HG03280 (cell line): ENCODE measurements around the gene IFFO2.
A peak's percentile ranks its signal among the peaks of the same experiment; 100 is the strongest.

Source experiments
- ATAC-seq: cut with Tn5 transposase; IDR thresholded peaks from one replicate; pipeline ENCODE4 v1.9.1; 2021; ENCODE audit warnings: mild to moderate bottlenecking, moderate library complexity; ENCODE audit not compliant: unreplicated experiment

Gene IFFO2

DNA sequence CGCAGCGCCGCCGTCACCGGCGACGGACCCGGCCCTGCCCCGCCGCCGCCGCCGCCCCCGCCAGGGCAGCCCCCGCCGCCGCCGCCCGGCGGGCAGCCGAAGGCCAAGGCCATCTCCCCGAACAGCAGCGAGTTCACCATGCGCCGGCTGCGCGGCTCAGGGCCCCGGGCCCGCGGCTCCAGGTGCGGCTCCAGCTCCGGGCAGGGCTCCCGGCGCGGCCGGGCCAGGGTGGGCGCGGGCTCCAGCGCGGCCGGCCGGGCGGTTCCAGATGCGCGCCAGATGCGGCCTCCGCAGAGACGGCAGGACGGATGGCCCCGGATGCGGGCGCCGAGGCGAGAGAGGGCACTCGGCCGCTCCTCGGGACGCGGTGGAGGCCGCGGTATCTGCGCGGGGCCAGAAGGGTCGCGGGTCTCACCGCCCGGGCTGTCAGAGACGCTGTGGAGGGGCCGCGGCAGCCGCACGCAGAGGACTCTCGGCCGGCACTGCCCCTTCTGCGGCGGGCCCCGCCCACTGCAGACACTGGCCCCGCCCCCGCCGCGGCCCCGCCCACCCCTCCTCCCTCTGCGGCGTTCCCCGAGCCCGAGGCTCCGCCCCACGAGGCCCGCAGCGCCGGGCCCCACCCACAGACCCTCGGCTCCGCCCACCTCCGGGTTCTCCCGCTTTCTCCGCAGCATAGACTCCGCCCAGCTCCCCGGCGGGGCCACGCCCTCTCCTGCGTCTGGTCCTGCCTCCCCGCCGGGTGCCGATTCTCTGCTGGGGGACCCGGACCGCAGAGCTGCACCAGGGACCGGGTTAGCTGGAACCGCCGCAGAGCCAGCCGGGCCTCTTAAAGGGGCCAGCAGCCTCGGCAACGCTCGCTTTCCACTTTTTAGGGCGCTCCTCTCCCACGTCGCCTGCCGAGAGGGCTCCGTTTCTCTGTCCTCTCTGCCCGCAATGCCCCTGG, at the start of gene IFFO2:
Gene IFFO2 (minus strand): TSS at position 484 of the 943 bp plus-strand sequence. CDS start 344 bp downstream, at position 140.
- ATAC-seq = peak; percentile 72

DNA sequence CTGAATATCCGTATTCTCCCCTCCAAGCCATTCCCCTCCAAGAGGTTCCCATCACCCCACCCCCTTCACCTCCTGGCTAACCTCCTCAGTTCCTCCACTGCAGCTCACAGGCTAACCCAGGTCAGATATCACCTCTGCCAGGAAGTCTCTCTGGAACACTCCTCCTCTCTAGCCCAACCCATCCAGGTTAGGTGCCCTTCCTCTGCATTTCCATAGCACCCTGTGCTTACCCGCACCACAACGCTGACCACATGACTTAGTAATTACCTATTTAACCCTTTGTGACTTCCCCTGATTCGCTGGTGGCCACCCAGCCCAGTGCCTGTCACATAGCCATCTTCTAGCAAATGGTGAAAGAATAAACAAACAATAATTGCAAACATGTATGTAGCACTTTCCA, 49.5 kb upstream of the IFFO2 start:
- ATAC-seq = no peak

- ATAC-seq = no peak
Observed at GRCh38 chr1:19003371-19004290, 47.2 kb upstream of the IFFO2 start.

GRCh38 chr1:19000065-19000464, 43.6 kb upstream of the IFFO2 start:
- no peak for ATAC-seq

DNA sequence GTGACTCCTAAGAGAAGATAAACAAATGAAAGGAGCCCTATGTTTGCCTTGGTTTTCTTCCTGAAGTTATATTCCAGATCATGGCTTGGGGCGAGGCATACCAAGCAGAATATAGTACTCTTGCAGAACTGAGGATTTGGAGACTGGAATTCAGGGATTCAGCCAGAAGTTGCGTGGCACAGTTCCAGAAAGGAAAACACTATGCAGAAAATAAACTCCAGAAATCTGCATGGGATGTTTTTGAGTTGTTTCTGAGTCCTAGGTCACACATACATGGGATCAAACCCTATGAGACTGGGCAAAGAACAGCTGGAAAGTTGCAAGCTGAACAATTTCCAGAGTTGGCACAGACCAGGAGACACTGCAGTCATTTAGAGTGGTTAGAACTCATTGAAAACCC, 42.9 kb upstream of the IFFO2 start:
- no peak for ATAC-seq

DNA sequence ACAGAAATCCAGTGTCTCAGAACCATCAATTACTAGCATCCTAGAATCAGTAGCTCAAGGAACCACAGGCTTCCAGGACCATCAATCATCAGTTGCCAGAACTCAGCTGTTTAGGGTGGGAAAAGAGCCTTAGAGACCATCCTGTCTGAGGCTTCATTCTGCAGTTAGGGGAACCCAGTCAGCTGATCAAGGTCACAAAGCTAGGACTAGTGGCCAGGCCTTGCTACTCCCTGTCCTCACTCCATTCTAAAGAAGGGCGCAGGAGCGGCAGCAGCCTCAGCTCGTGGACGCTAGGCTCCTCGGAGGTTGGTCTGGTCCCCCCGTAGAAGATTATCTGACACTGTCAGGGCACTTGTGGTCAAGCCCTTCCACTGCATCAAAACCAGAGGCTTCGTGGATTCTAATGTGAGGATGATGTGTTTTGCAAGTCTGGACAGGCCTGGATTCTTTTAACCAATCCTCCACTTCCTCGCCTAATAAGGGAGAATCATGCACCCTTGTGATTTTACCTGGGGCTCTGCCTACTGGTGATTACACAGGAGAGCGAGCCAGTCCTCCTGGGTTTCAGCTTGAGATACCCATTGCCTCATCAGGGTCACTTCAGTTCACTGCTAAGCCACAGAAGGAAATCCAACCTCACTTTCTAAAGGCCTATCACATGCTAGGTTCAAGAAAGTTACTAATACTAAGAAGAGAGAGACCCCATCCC, 41.7 kb upstream of the IFFO2 start:
- ATAC-seq = no peak

GRCh38 chr1:18997508-18997907, 41.0 kb upstream of the IFFO2 start:
- ATAC-seq = no peak

DNA sequence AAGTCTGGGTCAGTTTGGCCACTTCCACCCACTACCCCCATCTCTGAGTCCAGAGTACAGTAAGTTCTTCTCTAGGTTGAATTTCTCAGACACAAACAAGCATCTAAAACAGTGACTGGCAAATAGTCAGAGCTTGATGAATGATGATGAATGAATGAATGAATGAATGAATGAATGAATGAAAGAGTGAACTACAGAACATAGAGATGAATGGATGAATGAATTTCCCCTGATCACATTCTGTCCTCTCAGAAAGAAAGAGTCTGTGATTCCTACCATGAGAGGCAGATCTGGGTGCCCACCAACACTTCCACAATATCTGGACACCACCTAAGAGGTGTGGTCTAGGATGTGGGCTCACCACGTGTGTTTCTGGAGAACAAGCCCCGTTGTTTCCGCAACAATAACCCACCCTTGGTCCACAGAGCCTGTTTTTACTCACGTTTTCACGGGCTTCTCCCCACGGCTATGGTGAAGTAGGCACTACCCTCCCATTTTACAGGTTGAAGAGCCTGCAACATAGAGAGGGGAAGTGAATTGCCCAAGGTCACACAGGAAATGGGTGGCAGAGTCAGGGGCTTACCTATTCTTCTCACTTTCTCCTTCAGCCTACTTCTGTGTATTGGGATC, 40.2 kb upstream of the IFFO2 start:
- no peak for ATAC-seq

- ATAC-seq = no peak
Observed at GRCh38 chr1:18994381-18994780, 37.9 kb upstream of the IFFO2 start.

DNA sequence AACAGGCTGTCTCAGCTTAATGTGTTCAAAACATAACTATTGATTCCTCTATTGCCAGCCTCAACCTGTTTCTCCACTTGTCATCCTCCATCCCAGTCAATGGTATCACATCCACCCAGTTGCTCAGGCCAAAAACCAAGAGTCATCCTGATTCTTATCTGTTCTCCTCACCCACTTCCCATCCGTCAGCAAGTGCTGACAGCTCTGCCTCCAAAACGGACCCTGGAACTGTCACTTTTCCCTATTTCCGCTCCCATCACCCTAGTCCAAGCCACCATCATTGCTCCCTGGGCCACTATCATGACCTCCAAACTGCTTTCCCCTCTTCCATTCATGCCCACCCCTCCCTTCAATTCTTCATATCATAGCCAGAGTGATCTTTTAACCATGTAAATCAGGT, 36.2 kb upstream of the IFFO2 start:
- no peak for ATAC-seq

DNA sequence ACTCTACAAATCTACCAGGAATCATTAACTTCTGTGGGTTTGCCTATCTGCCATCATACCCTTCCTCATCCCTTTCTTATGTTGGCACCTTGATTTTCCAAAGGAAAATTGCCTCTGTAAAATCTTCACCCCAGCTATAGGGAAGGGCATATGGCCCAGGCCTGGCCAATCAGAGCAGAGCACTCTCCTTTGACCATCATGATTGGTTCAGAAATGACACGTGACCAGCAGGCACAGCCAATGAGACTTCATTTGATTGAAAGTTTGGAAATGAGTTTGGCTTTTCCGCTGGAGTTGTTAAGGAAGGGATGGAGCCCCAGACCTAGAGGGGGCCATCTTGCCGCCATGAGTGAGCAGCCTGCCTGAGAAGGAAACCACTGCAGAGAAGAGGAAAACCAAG, 35.1 kb upstream of the IFFO2 start:
- ATAC-seq = no peak

DNA sequence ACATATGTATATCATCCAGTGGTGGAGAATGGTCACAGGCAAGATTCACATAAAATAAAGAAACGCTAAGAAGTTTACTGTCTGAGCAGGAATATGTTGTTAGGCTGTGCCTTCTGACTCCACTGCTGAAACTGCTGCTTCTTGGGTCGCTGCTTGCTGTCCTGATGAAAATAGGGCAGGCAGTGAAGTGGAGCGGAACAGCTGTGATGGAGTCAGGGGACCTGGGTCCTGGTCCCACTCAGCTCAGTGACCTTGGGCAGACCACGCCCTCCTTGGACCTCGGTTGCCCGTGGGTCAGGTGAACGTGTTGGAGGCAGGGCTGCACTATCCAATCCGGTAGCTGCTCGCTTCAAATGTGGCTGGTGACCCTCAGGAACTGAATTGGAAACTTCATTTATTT, 33.4 kb upstream of the IFFO2 start:
- no peak for ATAC-seq

- ATAC-seq = no peak
Observed at GRCh38 chr1:18989176-18989799, 32.8 kb upstream of the IFFO2 start.

- no peak for ATAC-seq
Observed at GRCh38 chr1:18981242-18981641, 24.8 kb upstream of the IFFO2 start.

- no peak for ATAC-seq
Observed at GRCh38 chr1:18978706-18979105, 22.2 kb upstream of the IFFO2 start.

- no peak for ATAC-seq
Observed at GRCh38 chr1:18977428-18977827, 21.0 kb upstream of the IFFO2 start.

DNA sequence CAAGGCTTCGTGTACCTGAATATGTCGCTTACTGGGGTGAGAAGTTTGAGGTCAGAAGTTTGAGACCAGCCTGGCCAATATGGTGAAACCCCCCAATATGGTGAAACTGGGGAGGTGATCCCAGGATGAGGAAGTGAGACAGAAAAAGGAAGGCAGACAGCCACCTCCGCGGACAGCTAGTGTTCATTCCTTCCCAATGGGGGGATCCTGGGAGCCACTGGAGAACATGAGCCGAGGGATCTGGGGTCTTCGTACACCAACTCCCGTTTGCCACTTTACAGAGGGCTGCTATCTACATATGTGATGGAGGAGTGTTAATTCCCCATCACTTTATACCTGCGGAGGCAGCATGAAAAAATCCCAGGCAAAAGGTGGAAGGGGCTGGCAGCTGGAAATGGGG, 19.6 kb upstream of the IFFO2 start:
- ATAC-seq = no peak

GRCh38 chr1:18974606-18975005, 18.1 kb upstream of the IFFO2 start:
- ATAC-seq = no peak

GRCh38 chr1:18974005-18974404, 17.5 kb upstream of the IFFO2 start:
- no peak for ATAC-seq

- no peak for ATAC-seq
Observed at GRCh38 chr1:18973446-18973955, 17.0 kb upstream of the IFFO2 start.
